ENCODE data around the gene NR1D1. TPM values are rescaled to one million over a fixed set of nuclear protein-coding genes. Genes with fewer than 3 reads are reported as not detected.
A peak's percentile ranks its signal among the peaks of the same experiment; 100 is the strongest.

Gene NR1D1
- total and polyA plus RNA-seq, 2 of the 8 experiments (the other 6 are each of a cell fraction or from before 2014, with no cell fraction given), result 1.5 to 4.6 TPM

DNA sequence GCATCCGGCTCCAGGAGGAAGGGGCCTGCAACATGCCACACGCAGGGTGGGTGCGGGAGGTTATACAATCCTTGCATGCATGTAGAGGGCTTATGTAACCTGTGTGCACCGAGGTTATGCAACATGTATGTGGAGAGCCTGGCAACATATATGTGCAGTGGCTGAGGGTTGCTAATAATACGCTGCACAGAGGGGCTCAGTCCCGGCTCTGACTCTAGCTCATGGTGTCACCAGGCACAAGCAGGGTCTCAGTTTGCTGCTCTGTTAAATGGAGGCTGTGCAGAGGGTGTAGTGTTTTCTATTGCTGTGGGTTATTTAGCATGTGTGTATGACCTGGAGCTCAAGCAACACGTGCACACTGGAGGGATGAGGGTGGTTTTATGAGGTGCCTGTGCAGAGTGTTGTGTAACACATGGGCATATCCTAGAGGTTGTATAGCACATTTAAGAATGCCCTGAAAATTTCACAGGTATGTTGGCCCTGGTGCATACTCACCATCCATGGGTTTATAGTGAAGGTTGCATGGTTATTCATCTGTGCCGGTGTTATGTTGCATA, 24.4 kb downstream of the NR1D1 start:
- H3K9ac ChIP-seq (replicated peaks in 1 of 4; ENCODE audit: extremely low read depth in 1 of 4, low read depth in 3 of 4, low read length in 3 of 4), result no peak overlapping the region
- H3K56ac ChIP-seq (replicated peaks; ENCODE audit: insufficient read length, low read depth, low read length), result no peak overlapping the region
- no peaks in the 10 kb centered on the region for H3K36me3 ChIP-seq (ENCODE audit: control insufficient read depth in 2 of 4, insufficient read depth in 4 of 4, low read length in 3 of 4)
- H3K27me3 ChIP-seq (replicated peaks in 1 of 4; ENCODE audit: control insufficient read depth in 3 of 4, extremely low read depth in 1 of 4, insufficient read depth in 3 of 4, low read length in 3 of 4), result no peaks in the 10 kb centered on the region
- H3K4me1 ChIP-seq (replicated peaks in 1 of 4; ENCODE audit: control insufficient read depth in 3 of 4, insufficient read depth in 4 of 4, low read length in 3 of 4), result peaks cover 10 to 25% (median 22%) of the 10 kb centered on the region in 4 experiments
- no peak overlapping the region for H3K4ac ChIP-seq (replicated peaks; ENCODE audit: insufficient read length, low read depth, low read length)
- no peak overlapping the region for H3K27ac ChIP-seq (ENCODE audit: low read depth, low read length)
- no peak overlapping the region for H4K8ac ChIP-seq (ENCODE audit: extremely low read depth, insufficient read depth, low read length)
- FAIRE-seq (no peak), DNase-seq (ENCODE audit: low read depth in 1 of 2, low spot score in 2 of 2) (no peak)
- H3K23ac ChIP-seq (ENCODE audit: insufficient read length), result no peak overlapping the region
- WGBS, 2 experiments (ENCODE audit: extremely low coverage in 1 of 2, insufficient coverage in 1 of 2, insufficient read length in 1 of 2, insufficient replicate concordance in 2 of 2, low coverage in 1 of 2, low lambda C conversion rate in 2 of 2, missing lambda C conversion rate in 1 of 2), result 90% methylated on average over 8 of the region's 8 CpGs; no CpG with 5 or more reads in 1 of the 2 experiments
- H2BK15ac ChIP-seq (ENCODE audit: low read length), result 0 out of 2 replicates have a peak overlapping the region, but pooled peaks have one; percentile 8
- H4K91ac ChIP-seq (replicated peaks; ENCODE audit: insufficient read length, low read length), result no peak overlapping the region
- peak overlapping the region; percentile 5; the same call in 1 of the 2 replicates for H2BK5ac ChIP-seq (ENCODE audit: low read depth, low read length)
- H4K5ac ChIP-seq (ENCODE audit: insufficient read length, low read depth, low read length), result no peak overlapping the region
- peak overlapping the region in 1 of 2 experiments; percentile 15; a peak in 1 of 4 replicates for H3K4me2 ChIP-seq (ENCODE audit: insufficient read depth in 1 of 2, low read depth in 2 of 2, low read length in 2 of 2)
- no peaks in the 10 kb centered on the region for H4K20me1 ChIP-seq (replicated peaks in 1 of 2; ENCODE audit: control insufficient read depth in 1 of 2, insufficient read depth in 2 of 2, low read length in 2 of 2)
- H3K9me3 ChIP-seq (ENCODE audit: insufficient read depth in 2 of 2, low read depth in 1 of 2, low read length in 1 of 2), result no peaks in the 10 kb centered on the region
- no peaks in the 10 kb centered on the region for H3K79me2 ChIP-seq (ENCODE audit: control insufficient read depth in 1 of 2, insufficient read depth in 2 of 2, low read length in 2 of 2)
- H2BK20ac ChIP-seq (ENCODE audit: low read length), result peak overlapping the region; percentile 10; the same call in 1 of the 2 replicates
- no peak overlapping the region for H3K4me3 ChIP-seq (ENCODE audit: extremely low read depth in 1 of 4, insufficient read depth in 2 of 4, low read depth in 3 of 4, low read length in 4 of 4)
- ChIA-PET POLR2A (ENCODE audit: partially characterized antibody) (interaction anchor here (0.6 to 6.7 kb wide), 22 partner anchors 9 to 104 kb away, joined by 3 to 64 read pairs (median 6); partner anchors contain the start of genes CASC3, CSF3, MED24 and NR1D1), CTCF (ENCODE audit: partially characterized antibody) (interaction anchor here (1.0 to 38.4 kb wide), 28 partner anchors 9 to 278 kb away, joined by 3 to 876 read pairs (median 6); partner anchors contain the start of genes CASC3, CSF3, GSDMB and MED24)
- H2BK120ac ChIP-seq (replicated peaks; ENCODE audit: low read depth, low read length), result no peak overlapping the region
- H2AFZ ChIP-seq (ENCODE audit: low read length), result no peak overlapping the region
- H3K79me1 ChIP-seq (ENCODE audit: low read depth, low read length), result no peaks in the 10 kb centered on the region
- no peak overlapping the region for H2BK12ac ChIP-seq (ENCODE audit: low read depth, low read length)
- H2AK5ac ChIP-seq (ENCODE audit: low read depth, low read length), result no peak overlapping the region
- no peak overlapping the region for H3K14ac ChIP-seq (ENCODE audit: insufficient read length)
- H3K23me2 ChIP-seq (ENCODE audit: low read depth, low read length), result no peaks in the 10 kb centered on the region; the same call in 1 of the 2 replicates
- H3K18ac ChIP-seq (ENCODE audit: extremely low read depth, low read length), result 0 out of 2 replicates have a peak overlapping the region, but pooled peaks have one; percentile 84
- TF ChIP-seq CTCF (IDR thresholded peaks at IDR 0.05; ENCODE audit: control extremely low read depth in 1 of 3, insufficient read depth in 1 of 3, low read depth in 1 of 3, low read length in 3 of 3), result no peak
- no peak for TF ChIP-seq RBBP5 (IDR thresholded peaks at IDR 0.05; ENCODE audit: borderline replicate concordance, low read depth, low read length)
- TF ChIP-seq ZNF274 (IDR thresholded peaks at IDR 0.05; ENCODE audit: borderline replicate concordance, extremely low read depth, low read length), result no peak
- TF ChIP-seq HDAC2 (IDR thresholded peaks at IDR 0.05; ENCODE audit: borderline replicate concordance in 1 of 2, low read depth in 2 of 2, low read length in 2 of 2), result no peak
- TF ChIP-seq CREB1 (IDR thresholded peaks at IDR 0.05), result no peak

Data from H1 (cell line).